CD4-positive, alpha-beta memory T cell (primary cell): Measurements from ENCODE around the gene TOGARAM2. TPM values are rescaled to one million over a fixed set of nuclear protein-coding genes. Genes with fewer than 3 reads are reported as not detected.

ENCODE experiments used
- CTCF ChIA-PET: fragments of 350-600 bp; sonication (Branson Sonifier 250); formaldehyde crosslinking; loops from one replicate; lab custom pipeline; 2021; ENCODE audit warnings: inconsistent platforms; ENCODE audit not compliant: partially characterized antibody; lab: Charles Lee
- POLR2A ChIA-PET: fragments of 350-600 bp; sonication (Branson Sonifier 250); formaldehyde crosslinking; loops from one replicate; lab custom pipeline; 2021; ENCODE audit not compliant: partially characterized antibody; lab: Charles Lee
- DNase-seq, 5 donors: peaks; one replicate each; pipeline versions ENCODE4 v3.0.0 to v3.0.0-alpha.2; 2020 to 2022; ENCODE audit warnings: mixed read lengths in 1 of 5
- H3K27ac ChIP-seq: one replicate; pipeline ENCODE4 v1.7.0; 2013; ENCODE audit warnings: low read depth, low read length
- H3K27me3 ChIP-seq: 2 replicates; pipeline ENCODE4 v1.7.0; 2013; ENCODE audit warnings: mild to moderate bottlenecking, low read length, moderate library complexity; ENCODE audit not compliant: insufficient read depth
- H3K36me3 ChIP-seq: 2 replicates; pipeline ENCODE4 v1.7.0; 2013; ENCODE audit warnings: mild to moderate bottlenecking, low read length, moderate library complexity; ENCODE audit not compliant: insufficient read depth
- H3K4me1 ChIP-seq: 2 replicates; pipeline ENCODE4 v1.7.0; 2013; ENCODE audit warnings: mild to moderate bottlenecking, low read length, moderate library complexity; ENCODE audit not compliant: insufficient read depth
- H3K4me3 ChIP-seq, 2 donors: one replicate each; pipeline ENCODE4 v1.7.0; 2013; ENCODE audit warnings: low read length in 2 of 2, mild to moderate bottlenecking in 1 of 2
- H3K9me3 ChIP-seq, 2 donors: one replicate each; pipeline ENCODE4 v1.7.0; 2013; ENCODE audit warnings: low read length in 2 of 2, control low read depth in 1 of 2; ENCODE audit not compliant: control insufficient read depth in 1 of 2
- H3K27ac Mint-ChIP-seq, 7 donors: one replicate each; pipeline ENCODE4 v1.8.0; 2020 to 2021; ENCODE audit warnings: mixed read lengths in 7 of 7, mild to moderate bottlenecking in 6 of 7, inconsistent platforms in 3 of 7, moderate library complexity in 3 of 7
- H3K27me3 Mint-ChIP-seq, 2 donors: one replicate each; pipeline ENCODE4 v1.8.0; 2020 to 2021; ENCODE audit warnings: mixed read lengths in 2 of 2
- H3K36me3 Mint-ChIP-seq, 2 donors: one replicate each; pipeline ENCODE4 v1.8.0; 2020 to 2021; ENCODE audit warnings: mixed read lengths in 2 of 2, inconsistent platforms in 1 of 2, mild to moderate bottlenecking in 1 of 2
- H3K4me1 Mint-ChIP-seq, 4 donors: one replicate each; pipeline ENCODE4 v1.8.0; 2020 to 2021; ENCODE audit warnings: mixed read lengths in 4 of 4, mild to moderate bottlenecking in 1 of 4
- H3K4me3 Mint-ChIP-seq, 8 donors: one replicate each; pipeline ENCODE4 v1.8.0; 2020 to 2021; ENCODE audit warnings: mixed read lengths in 8 of 8, mild to moderate bottlenecking in 7 of 8, moderate library complexity in 6 of 8, inconsistent platforms in 3 of 8
- H3K9me3 Mint-ChIP-seq, 8 donors: one replicate each; pipeline ENCODE4 v1.8.0; 2020 to 2021; ENCODE audit warnings: mixed read lengths in 8 of 8, mild to moderate bottlenecking in 5 of 8, inconsistent platforms in 3 of 8, moderate library complexity in 1 of 8
- intact Hi-C: fragments of 100-400 bp; cut with micrococcal nuclease; formaldehyde crosslinking; loops from one replicate; pipeline ENCODE4 v1.15.1; 2023
- polyA plus RNA-seq, 2 donors: library from polyadenylated mRNA; unstranded; fragments of 300-500 nt; fragmentation: Illumina TruSeq; gene quantifications; one replicate each; pipeline ENCODE4 v1.2.3, GENCODE V29; 2021
- total RNA-seq, 2 experiments: library from RNA; stranded (reverse); gene quantifications; one replicate each; pipeline ENCODE4 v1.2.3, GENCODE V29; 2021

TOGARAM2 gene
- total and polyA plus RNA-seq, 4 experiments from 2014 or later, result 0.46 to 2.7 (median 1.7) TPM

- H3K36me3 Mint-ChIP-seq, result no peaks in the 10 kb centered on the region
- H3K4me3 Mint-ChIP-seq, result no peak overlapping the region
- H3K4me3 ChIP-seq, result no peak overlapping the region
- peaks cover 0 to 2% (median 0%) of the 10 kb centered on the region in 8 donors for H3K9me3 Mint-ChIP-seq
- no peaks in the 10 kb centered on the region for H3K36me3 ChIP-seq
- H3K27me3 ChIP-seq, result no peaks in the 10 kb centered on the region
- H3K27ac ChIP-seq, result no peak overlapping the region
- no peak for DNase-seq
- peaks cover 1 to 4% of the 10 kb centered on the region in 2 donors for H3K27me3 Mint-ChIP-seq
- no peaks in the 10 kb centered on the region for H3K4me1 ChIP-seq
- no peaks in the 10 kb centered on the region for H3K4me1 Mint-ChIP-seq
- H3K27ac Mint-ChIP-seq, result no peak overlapping the region
- ChIA-PET POLR2A (no interaction called here), CTCF (no interaction called here)
- H3K9me3 ChIP-seq, result no peaks in the 10 kb centered on the region
- intact Hi-C loops, result no loop called here
Measured at GRCh38 chr2:29096969-29097368, 115.9 kb downstream of the TOGARAM2 start.

DNA sequence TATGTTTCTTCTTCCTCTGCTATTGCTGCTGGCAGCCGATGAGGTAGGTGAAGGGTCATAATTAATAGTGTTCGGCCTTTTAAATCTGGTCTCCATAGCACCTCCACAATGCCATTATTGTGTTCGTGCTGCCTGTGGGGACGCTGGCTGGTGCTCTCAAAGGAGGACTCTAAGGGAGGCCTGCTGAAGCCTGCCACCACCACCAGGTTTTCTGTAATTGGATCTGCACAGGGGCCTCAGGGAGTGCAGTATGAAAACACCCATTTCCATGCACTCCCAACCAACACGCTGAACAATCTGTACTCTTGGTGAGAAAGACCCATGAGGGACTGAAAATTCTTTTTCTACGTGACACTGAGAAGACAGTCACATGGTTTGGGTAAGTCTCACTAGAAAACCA is 116.5 kb downstream of the TOGARAM2 start:
- CTCF ChIA-PET, result no interaction called here
- POLR2A ChIA-PET, result no interaction called here
- Mint-ChIP-seq H3K4me3 (no peak overlapping the region), H3K4me1 (no peaks in the 10 kb centered on the region), H3K9me3 (peaks cover 0 to 2% (median 0%) of the 10 kb centered on the region in 8 donors), H3K27me3 (peaks cover 1 to 4% of the 10 kb centered on the region in 2 donors), H3K36me3 (no peaks in the 10 kb centered on the region), H3K27ac (no peak overlapping the region)
- Histone ChIP-seq H3K27ac (no peak overlapping the region), H3K4me1 (no peaks in the 10 kb centered on the region), H3K9me3 (no peaks in the 10 kb centered on the region), H3K27me3 (no peaks in the 10 kb centered on the region), H3K36me3 (no peaks in the 10 kb centered on the region), H3K4me3 (no peak overlapping the region)
- DNase-seq, result no peak
- intact Hi-C loops, result no loop called here

DNA sequence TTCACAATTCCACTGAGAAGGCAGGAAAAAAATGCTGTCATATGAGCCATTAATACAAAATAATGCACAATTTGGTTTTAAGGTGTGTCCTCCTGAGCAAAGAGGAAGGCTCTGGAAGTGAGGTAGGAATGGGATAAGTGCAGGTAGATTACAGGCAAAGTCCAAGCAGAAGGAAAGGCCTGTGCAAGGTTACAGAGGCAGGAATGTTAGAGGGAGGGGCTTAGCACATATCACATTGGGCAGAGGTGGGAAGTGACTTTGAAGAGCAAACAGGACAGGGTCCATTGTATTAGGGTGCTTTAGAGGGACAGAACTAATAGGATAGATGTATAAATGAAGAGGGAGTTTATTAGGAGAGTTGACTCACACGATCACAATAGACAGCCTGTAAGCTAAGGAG is 119.5 kb downstream of the TOGARAM2 start:
- no peak overlapping the region for H3K4me3 Mint-ChIP-seq
- Histone ChIP-seq H3K27ac (no peak overlapping the region), H3K9me3 (no peaks in the 10 kb centered on the region), H3K4me1 (no peaks in the 10 kb centered on the region), H3K4me3 (no peak overlapping the region), H3K36me3 (no peaks in the 10 kb centered on the region), H3K27me3 (no peaks in the 10 kb centered on the region)
- ChIA-PET CTCF (no interaction called here), POLR2A (no interaction called here)
- no peak for DNase-seq
- H3K27ac Mint-ChIP-seq, result peak overlapping the region in 1 of 7 donors; percentile 65
- peaks cover 1 to 3% of the 10 kb centered on the region in 2 donors for H3K27me3 Mint-ChIP-seq
- H3K9me3 Mint-ChIP-seq, result peaks cover 0 to under 1% (median 0%) of the 10 kb centered on the region in 8 donors
- no peaks in the 10 kb centered on the region for H3K4me1 Mint-ChIP-seq
- H3K36me3 Mint-ChIP-seq, result no peaks in the 10 kb centered on the region
- intact Hi-C loops, result no loop called here

Other genes with a start within 250 kb of the TOGARAM2 start
- 100 to 1,000 TPM; 225 to 231 TPM for gene PPP1CB, start 229.5 kb upstream of the TOGARAM2 start, total RNA-seq
- gene PPP1CB, start 229.5 kb upstream of the TOGARAM2 start, polyA plus RNA-seq, result 10 to 100 TPM; 92.1 to 98.6 TPM
- 1 to 10 TPM; 4.5 to 4.9 TPM for gene SPDYA, start 170.5 kb upstream of the TOGARAM2 start, total RNA-seq
- gene SPDYA, start 170.5 kb upstream of the TOGARAM2 start, polyA plus RNA-seq, result under 1 TPM in 1 of 2 donors, not detected in 1; 0.14 TPM
- gene TRMT61B, start 111.0 kb upstream of the TOGARAM2 start, total RNA-seq, result 10 to 100 TPM; 17.4 TPM
- 10 to 100 TPM; 23.7 to 24.3 TPM for gene TRMT61B, start 111.0 kb upstream of the TOGARAM2 start, polyA plus RNA-seq
- 10 to 100 TPM; 52.9 to 57.5 TPM for gene WDR43, start 86.6 kb upstream of the TOGARAM2 start, total RNA-seq
- gene WDR43, start 86.6 kb upstream of the TOGARAM2 start, polyA plus RNA-seq, result 10 to 100 TPM; 36.2 to 57.9 TPM
- not detected for gene PCARE, start 93.2 kb downstream of the TOGARAM2 start, total RNA-seq
- gene PCARE, start 93.2 kb downstream of the TOGARAM2 start, polyA plus RNA-seq, result not detected
- 10 to 100 TPM; 65.2 to 69.2 TPM for gene CLIP4, start 134.1 kb downstream of the TOGARAM2 start, total RNA-seq
- 10 to 100 TPM; 23.1 to 24.6 TPM for gene CLIP4, start 134.1 kb downstream of the TOGARAM2 start, polyA plus RNA-seq